HepG2 (cell line): ENCODE measurements around the gene TLL2. TPM values are rescaled to one million over a fixed set of nuclear protein-coding genes. Genes with fewer than 3 reads are reported as not detected.

ENCODE experiments used
- BHLHE40 ChIP-seq: IDR thresholded peaks from 2 replicates; pipeline ENCODE4 v1.6.1; 2011; ENCODE audit warnings: low read length, improper control_type of control experiment
- GATAD2A ChIP-seq: IDR thresholded peaks from 2 replicates; pipeline ENCODE4 v1.6.1; 2016
- GTF3A ChIP-seq: sonication (generic); formaldehyde crosslinking; conservative IDR thresholded peaks from 2 replicates; pipeline ENCODE4 v1.4.0; 2020; ENCODE audit warnings: mild to moderate bottlenecking, missing genetic modification reagents
- HOXA5 ChIP-seq: sonication (generic); formaldehyde crosslinking; IDR thresholded peaks from 2 replicates; pipeline ENCODE4 v1.4.0; 2020; ENCODE audit warnings: missing genetic modification reagents
- IRX3 ChIP-seq: sonication (generic); formaldehyde crosslinking; IDR thresholded peaks from 2 replicates; pipeline ENCODE4 v1.8.1; 2023; ENCODE audit warnings: mild to moderate bottlenecking, low read depth, missing genetic modification reagents, borderline replicate concordance
- MEIS1 ChIP-seq: sonication (generic); formaldehyde crosslinking; IDR thresholded peaks from 2 replicates; pipeline ENCODE4 v1.9.0; 2021; ENCODE audit warnings: mild to moderate bottlenecking, missing genetic modification reagents, moderate library complexity, borderline replicate concordance
- MTF1 ChIP-seq: sonication (generic); formaldehyde crosslinking; IDR thresholded peaks from 2 replicates; pipeline ENCODE4 v1.5.0; 2020; ENCODE audit warnings: missing genetic modification reagents
- REPIN1 ChIP-seq: sonication (generic); formaldehyde crosslinking; IDR thresholded peaks from 2 replicates; pipeline ENCODE4 v1.8.0; 2022; ENCODE audit warnings: missing genetic modification reagents, low read depth, mild to moderate bottlenecking, borderline replicate concordance
- TBX2 ChIP-seq: sonication (generic); formaldehyde crosslinking; IDR thresholded peaks from 2 replicates; pipeline ENCODE4 v1.5.0; 2020; ENCODE audit warnings: missing genetic modification reagents, mild to moderate bottlenecking, borderline replicate concordance
- TBX3 ChIP-seq: fragments of 450-650 bp; IDR thresholded peaks from 2 replicates; pipeline ENCODE4 v1.6.1; 2017; ENCODE audit warnings: antibody characterized with exemption, mild to moderate bottlenecking, inconsistent platforms, borderline replicate concordance
- TRIM24 ChIP-seq: sonication (generic); formaldehyde crosslinking; IDR thresholded peaks from 2 replicates; pipeline ENCODE4 v1.8.0; 2022; ENCODE audit warnings: mild to moderate bottlenecking, missing genetic modification reagents
- ZBTB42 ChIP-seq: sonication (generic); formaldehyde crosslinking; IDR thresholded peaks from 2 replicates; pipeline ENCODE4 v1.5.0; 2020; ENCODE audit warnings: mild to moderate bottlenecking, missing genetic modification reagents
- ZNF136 ChIP-seq: sonication (generic); formaldehyde crosslinking; IDR thresholded peaks from 2 replicates; pipeline ENCODE4 v1.8.1; 2022; ENCODE audit warnings: low read depth, mild to moderate bottlenecking, moderate library complexity, missing genetic modification reagents
- ZNF672 ChIP-seq: sonication (generic); formaldehyde crosslinking; IDR thresholded peaks from 2 replicates; pipeline ENCODE4 v1.8.1; 2022; ENCODE audit warnings: missing genetic modification reagents
- ZNF816 ChIP-seq: sonication (generic); formaldehyde crosslinking; IDR thresholded peaks from 2 replicates; pipeline ENCODE4 v1.8.0; 2022; ENCODE audit warnings: missing genetic modification reagents, mild to moderate bottlenecking, borderline replicate concordance
- polyA plus RNA-seq, 8 experiments: library from polyadenylated mRNA; depleted of rRNA in 3 of 8; stranded (reverse) in 7 of 8; unstranded in 1 of 8; fragments of >200 nt; fragmentation: Illumina TruSeq in 4 of 8; extraction: Trizol in 4 of 8; gene quantifications; 2 replicates each; pipeline versions ENCODE4 v1.2.1 to v1.2.3, GENCODE V29; 2011 to 2016; ENCODE audit warnings: low read depth in 4 of 8, missing spikeins in 1 of 8, mixed read lengths in 1 of 8; ENCODE audit not compliant: insufficient read depth in 1 of 8
- total RNA-seq, 5 experiments: library from RNA; depleted of rRNA; stranded (reverse); fragments of >200 nt; fragmentation: Illumina TruSeq; extraction: Trizol; gene quantifications; 2 replicates each; pipeline ENCODE4 v1.2.3, GENCODE V29; 2016; ENCODE audit warnings: low read depth in 1 of 5
- TF ChIP-seq, protein P1 (sequence below): sonication (generic); formaldehyde crosslinking; IDR thresholded peaks from 2 replicates; pipeline ENCODE4 v1.4.0; 2020; ENCODE audit warnings: mild to moderate bottlenecking, missing genetic modification reagents
- TF ChIP-seq, protein P2 (sequence below): sonication (generic); formaldehyde crosslinking; IDR thresholded peaks from 2 replicates; pipeline ENCODE4 v1.4.0; 2020; ENCODE audit warnings: missing genetic modification reagents, mild to moderate bottlenecking, borderline replicate concordance

The TLL2 gene
- total and polyA plus RNA-seq, 2 of the 13 experiments (the other 11 are each of a cell fraction or from before 2014, with no cell fraction given) = 0.09 TPM; not detected in 1

DNA sequence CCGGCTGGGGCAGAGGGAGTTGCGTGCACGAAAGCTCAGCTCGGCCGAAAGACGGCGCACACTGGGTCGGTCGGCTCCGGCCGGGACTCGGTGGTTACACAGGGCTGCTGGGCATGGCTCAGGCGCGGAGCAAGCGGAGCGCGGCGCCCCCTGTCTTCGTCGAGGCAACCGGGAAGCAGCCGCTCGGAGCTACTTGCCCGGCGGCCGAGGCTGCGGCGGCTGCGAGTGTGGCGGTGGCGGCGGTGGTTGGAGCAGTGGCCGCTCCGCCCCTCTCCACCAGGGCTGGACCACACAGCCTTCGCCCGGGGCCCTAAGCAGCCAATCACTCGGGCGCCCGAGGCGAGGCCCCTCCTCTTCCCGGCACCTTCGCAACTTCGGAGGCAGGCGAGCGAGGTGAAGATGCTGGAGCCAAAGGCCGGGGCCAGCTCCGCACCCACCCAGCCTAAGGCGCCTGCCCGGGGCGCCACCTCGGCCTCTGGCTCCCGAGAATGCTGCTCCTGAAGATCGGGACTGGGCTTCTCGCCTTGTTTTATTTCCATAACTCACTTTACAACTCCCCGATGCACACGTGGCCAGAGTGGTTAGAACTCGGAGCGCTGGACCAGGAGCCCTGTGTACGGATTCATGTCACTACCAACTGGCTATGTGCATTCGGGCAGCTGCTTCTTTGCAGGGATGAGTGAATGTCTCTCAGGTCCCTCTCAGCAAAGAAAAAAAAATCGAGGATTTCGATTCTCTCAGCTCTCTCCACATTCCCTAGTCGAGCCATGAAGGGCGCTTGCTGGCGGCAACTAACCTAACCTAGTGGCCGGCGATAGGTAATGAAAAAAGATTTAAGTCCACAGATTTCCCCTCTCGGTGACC, at the start of gene TLL2 (continued):
- TF ChIP-seq, protein P1, sequence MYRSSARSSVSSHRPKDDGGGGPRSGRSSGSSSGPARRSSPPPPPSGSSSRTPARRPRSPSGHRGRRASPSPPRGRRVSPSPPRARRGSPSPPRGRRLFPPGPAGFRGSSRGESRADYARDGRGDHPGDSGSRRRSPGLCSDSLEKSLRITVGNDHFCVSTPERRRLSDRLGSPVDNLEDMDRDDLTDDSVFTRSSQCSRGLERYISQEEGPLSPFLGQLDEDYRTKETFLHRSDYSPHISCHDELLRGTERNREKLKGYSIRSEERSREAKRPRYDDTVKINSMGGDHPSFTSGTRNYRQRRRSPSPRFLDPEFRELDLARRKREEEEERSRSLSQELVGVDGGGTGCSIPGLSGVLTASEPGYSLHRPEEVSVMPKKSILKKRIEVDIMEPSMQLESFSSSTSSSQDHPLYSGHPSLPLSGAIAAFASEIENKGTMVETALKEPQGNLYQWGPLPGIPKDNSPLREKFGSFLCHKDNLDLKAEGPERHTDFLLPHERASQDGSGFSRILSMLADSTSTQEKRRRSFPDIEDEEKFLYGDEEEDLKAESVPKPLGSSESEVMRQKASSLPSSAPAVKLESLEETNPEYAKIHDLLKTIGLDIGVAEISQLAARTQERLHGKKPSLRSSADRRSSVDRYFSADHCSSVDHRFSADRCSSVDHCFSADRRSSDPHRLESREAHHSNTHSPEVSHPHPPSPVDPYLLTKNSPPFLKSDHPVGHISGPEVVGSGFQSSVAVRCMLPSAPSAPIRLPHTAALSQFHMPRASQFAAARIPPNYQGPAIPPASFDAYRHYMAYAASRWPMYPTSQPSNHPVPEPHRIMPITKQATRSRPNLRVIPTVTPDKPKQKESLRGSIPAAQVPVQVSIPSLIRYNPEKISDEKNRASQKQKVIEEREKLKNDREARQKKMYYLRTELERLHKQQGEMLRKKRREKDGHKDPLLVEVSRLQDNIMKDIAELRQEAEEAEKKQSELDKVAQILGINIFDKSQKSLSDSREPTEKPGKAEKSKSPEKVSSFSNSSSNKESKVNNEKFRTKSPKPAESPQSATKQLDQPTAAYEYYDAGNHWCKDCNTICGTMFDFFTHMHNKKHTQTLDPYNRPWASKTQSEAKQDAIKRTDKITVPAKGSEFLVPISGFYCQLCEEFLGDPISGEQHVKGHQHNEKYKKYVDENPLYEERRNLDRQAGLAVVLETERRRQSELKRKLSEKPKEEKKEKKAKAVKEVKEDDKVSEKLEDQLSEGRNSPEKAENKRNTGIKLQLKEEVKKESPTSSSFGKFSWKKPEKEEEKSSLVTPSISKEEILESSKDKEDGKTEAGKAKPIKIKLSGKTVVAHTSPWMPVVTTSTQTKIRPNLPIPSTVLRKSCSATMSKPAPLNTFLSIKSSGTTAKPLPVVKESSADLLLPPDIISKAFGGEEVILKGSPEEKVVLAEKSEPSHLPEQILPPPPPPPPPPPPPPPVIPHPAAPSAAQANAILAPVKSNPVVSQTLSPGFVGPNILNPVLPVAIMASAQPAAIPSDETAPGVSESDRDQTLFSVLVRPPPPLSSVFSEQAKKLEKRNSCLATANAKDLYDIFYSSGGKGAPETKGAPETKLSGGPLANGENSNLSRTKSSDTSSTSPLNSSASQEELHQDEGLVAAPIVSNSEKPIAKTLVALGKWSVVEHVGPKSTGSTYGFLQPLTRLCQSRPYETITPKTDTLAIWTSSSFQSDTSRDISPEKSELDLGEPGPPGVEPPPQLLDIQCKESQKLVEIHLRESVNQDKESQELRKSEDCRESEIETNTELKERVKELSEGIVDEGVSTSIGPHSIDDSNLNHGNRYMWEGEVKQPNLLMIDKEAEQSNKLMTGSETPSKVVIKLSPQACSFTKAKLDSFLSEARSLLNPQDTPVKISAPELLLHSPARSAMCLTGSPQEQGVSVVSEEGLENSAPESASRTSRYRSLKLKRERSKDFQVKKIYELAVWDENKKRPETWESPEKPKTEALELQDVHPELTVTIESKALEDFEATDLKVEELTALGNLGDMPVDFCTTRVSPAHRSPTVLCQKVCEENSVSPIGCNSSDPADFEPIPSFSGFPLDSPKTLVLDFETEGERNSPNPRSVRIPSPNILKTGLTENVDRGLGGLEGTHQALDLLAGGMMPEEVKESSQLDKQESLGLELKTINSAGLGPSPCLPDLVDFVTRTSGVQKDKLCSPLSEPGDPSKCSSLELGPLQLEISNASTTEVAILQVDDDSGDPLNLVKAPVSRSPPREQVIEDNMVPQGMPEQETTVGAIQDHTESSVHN (CRISPR knock-in tag) = no peak; the same call in 1 of the 2 replicates
- TF ChIP-seq TBX3 (peak; percentile 84; the same call in 1 of the 2 replicates), TBX2 (CRISPR knock-in tag) (peak; percentile 76; the same call in 1 of the 2 replicates), ZBTB42 (CRISPR knock-in tag) (no peak), MTF1 (CRISPR knock-in tag) (no peak), ZNF816 (CRISPR knock-in tag) (no peak), ZNF672 (CRISPR knock-in tag) (no peak), TRIM24 (CRISPR knock-in tag) (no peak), GTF3A (CRISPR knock-in tag) (0 out of 2 replicates have a peak, but pooled peaks have one; percentile 28), REPIN1 (CRISPR knock-in tag) (peak; percentile 61), ZNF136 (no peak), BHLHE40 (no peak), MEIS1 (CRISPR knock-in tag) (no peak), GATAD2A (CRISPR knock-in tag) (no peak), HOXA5 (peak; percentile 48; the same call in 1 of the 2 replicates), IRX3 (CRISPR knock-in tag) (no peak)
- TF ChIP-seq, protein P2, sequence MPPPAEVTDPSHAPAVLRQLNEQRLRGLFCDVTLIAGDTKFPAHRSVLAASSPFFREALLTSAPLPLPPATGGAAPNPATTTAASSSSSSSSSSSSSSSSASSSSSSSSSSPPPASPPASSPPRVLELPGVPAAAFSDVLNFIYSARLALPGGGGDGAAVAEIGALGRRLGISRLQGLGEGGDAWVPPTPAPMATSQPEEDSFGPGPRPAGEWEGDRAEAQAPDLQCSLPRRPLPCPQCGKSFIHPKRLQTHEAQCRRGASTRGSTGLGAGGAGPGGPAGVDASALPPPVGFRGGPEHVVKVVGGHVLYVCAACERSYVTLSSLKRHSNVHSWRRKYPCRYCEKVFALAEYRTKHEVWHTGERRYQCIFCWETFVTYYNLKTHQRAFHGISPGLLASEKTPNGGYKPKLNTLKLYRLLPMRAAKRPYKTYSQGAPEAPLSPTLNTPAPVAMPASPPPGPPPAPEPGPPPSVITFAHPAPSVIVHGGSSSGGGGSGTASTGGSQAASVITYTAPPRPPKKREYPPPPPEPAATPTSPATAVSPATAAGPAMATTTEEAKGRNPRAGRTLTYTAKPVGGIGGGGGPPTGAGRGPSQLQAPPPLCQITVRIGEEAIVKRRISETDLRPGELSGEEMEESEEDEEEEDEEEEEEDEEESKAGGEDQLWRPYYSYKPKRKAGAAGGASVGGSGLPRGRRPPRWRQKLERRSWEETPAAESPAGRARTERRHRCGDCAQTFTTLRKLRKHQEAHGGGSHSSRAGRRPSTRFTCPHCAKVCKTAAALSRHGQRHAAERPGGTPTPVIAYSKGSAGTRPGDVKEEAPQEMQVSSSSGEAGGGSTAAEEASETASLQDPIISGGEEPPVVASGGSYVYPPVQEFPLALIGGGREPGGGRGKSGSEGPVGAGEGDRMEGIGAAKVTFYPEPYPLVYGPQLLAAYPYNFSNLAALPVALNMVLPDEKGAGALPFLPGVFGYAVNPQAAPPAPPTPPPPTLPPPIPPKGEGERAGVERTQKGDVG = no peak; the same call in 1 of the 2 replicates
